ENCODE data around the gene CMSS1.
A peak's percentile ranks its signal among the peaks of the same experiment; 100 is the strongest.

Gene CMSS1

DNA sequence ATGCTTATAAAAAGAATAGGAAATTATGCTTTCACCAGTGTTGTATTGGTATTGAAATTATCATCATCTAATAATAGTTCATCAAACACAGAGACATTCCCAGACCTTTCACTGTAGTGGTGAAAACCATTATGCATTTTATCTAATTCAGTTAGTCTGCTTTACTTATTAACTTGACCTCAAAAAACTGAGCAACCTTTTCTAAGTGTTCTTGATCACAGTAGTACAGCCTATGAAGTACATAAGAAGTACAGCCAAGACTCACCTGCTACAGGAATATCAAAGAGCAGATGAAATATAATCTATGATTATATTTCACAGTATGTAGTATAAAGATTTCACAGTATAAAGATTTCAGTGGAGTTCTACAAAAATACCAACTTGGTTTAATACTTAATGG lies 221.4 kb downstream of the CMSS1 start:
- TF ChIP-seq, protein P1, sequence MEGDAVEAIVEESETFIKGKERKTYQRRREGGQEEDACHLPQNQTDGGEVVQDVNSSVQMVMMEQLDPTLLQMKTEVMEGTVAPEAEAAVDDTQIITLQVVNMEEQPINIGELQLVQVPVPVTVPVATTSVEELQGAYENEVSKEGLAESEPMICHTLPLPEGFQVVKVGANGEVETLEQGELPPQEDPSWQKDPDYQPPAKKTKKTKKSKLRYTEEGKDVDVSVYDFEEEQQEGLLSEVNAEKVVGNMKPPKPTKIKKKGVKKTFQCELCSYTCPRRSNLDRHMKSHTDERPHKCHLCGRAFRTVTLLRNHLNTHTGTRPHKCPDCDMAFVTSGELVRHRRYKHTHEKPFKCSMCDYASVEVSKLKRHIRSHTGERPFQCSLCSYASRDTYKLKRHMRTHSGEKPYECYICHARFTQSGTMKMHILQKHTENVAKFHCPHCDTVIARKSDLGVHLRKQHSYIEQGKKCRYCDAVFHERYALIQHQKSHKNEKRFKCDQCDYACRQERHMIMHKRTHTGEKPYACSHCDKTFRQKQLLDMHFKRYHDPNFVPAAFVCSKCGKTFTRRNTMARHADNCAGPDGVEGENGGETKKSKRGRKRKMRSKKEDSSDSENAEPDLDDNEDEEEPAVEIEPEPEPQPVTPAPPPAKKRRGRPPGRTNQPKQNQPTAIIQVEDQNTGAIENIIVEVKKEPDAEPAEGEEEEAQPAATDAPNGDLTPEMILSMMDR (IDR thresholded peaks at IDR 0.05; ENCODE audit: control extremely low read depth, extremely low read depth, low read depth, missing control alignments) = no peak
- POLR2A ChIA-PET = no interaction called here
- no peak for DNase-seq (ENCODE audit: extremely low spot score)
- CTCF ChIA-PET = interaction anchor here (0.9 to 2.0 kb wide), 3 partner anchors 10 to 30 kb away, joined by 3 to 7 read pairs (median 5); no protein-coding TSS in a partner anchor

DNA sequence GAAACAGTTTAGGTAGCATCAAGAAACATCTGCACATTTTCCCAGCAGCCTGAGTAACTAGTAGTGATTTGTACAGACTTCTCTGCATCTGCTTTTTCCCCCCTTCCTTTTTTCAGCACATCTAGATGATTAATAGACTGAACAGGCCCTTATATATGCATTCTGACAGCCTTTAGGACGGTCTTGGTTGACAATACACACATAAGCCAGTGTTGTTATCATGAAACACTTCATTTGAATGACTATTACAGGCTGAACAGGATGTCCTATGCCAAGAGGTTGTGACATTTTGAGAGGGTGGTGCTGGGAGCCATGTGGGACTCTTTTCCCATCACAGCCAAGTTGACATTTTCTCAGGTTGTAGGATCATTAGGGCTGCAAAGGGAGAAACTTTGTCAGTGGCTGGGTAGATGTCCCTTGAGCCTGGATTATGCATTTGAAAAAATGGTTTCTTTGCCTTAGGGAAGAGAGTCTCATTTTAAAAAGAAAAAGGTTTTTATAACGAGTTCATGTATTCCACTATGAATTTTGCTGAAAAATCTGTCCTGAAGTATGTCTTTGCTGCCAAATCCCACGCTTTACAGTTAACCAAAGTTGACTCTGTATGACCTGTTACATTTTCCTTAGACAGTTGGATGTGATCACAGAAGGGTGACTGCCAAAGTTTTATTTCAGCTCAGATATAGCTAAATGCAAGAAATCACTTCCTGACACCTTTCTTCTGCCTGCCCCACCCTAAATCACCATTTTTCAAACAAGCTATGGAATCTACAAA lies 223.0 kb downstream of the CMSS1 start:
- POLR2A ChIA-PET = no interaction called here
- DNase-seq (ENCODE audit: extremely low spot score) = no peak
- CTCF ChIA-PET = interaction anchor here (0.9 kb wide), 1 partner anchor 221 kb away, joined by 3 read pairs; the partner anchor contains the start of gene TBC1D23
- TF ChIP-seq, protein P1 (IDR thresholded peaks at IDR 0.05; ENCODE audit: control extremely low read depth, extremely low read depth, low read depth, missing control alignments) = no peak

DNA sequence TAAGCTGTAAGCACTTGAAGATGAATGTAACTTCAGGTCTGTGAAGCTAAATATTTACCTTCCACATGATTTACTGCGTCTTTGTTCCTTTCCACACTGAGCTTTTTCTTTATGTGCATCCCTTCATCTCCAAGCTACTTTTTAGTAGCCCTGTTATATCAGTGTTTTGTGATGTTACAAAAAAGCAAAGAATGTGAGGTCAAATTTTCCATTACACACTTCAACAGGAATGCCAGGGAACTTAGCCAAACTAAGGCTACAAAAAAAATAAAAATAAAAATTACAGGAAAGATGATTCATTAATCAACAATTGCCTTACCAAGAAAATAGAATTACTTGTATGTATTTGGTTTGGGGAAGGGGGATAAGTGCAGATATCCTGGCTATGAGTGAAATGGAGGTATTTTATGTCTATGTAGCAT lies 223.7 kb downstream of the CMSS1 start:
- DNase-seq (ENCODE audit: extremely low spot score) = no peak
- CTCF ChIA-PET = interaction anchor here (0.9 to 1.0 kb wide), 2 partner anchors 13 to 220 kb away, joined by 3 read pairs; partner anchors contain the start of gene TBC1D23
- TF ChIP-seq, protein P1 (IDR thresholded peaks at IDR 0.05; ENCODE audit: control extremely low read depth, extremely low read depth, low read depth, missing control alignments) = no peak
- POLR2A ChIA-PET = no interaction called here

DNA sequence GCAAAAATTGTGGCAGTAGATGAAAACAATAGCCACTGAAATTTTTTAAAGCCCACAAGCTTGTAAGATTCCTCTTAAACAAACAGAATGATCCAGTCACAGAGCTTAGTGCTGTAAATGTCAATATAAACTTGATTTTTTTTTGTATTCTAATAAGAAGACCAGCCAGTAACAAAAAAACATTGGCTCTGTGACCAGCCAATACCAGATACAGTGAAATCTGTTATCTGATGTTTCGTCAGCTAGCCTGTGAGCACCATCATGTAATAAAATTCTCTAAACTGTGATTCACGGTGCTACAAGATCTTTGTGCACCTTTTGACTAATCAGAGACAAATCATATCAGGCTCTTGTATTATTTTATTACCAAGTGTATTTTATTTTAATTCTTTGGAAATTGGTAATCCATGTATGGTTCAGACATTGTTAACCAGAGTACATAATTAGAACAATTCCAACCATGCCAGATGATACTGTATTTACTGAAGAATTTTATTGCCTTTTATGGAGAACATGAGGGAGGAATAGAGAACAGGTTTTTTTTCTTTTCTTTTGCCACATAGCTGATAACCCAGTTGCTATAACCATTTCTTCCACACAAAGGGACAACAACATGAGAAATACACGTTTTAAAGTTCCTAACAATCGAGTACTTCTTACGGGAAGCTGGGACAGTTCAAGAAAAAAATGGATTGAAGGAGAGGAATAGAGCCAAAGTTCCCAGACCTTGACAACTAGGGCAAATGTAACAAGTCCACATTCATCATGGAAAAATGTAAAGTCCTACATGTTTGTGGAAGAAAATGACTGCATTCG lies 224.7 kb downstream of the CMSS1 start:
- TF ChIP-seq, protein P1 (IDR thresholded peaks at IDR 0.05; ENCODE audit: control extremely low read depth, extremely low read depth, low read depth, missing control alignments) = no peak
- no peak for DNase-seq (ENCODE audit: extremely low spot score)
- ChIA-PET POLR2A (no interaction called here), CTCF (interaction anchor here (1.0 to 6.3 kb wide), 4 partner anchors 12 to 39 kb away, joined by 3 to 22 read pairs (median 3); no protein-coding TSS in a partner anchor)

DNA sequence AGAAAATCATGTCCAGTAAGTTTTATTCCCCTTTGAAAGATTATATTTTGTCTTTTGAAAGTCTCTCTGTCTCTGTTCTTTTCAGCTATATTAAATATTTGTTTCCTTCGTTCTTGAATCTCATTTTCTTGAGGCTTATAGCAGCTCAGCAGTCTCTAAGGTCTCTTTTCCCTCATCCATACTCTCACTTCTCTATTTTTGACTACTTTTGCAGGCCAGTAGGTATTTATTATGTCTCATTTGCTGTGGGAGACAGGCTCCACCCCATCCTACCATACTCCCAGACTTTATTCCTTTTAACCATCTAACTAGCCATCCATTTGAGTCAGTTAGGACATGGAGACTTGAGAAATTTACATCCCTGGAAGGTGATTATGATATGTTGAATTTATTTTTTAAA lies 225.6 kb downstream of the CMSS1 start:
- POLR2A ChIA-PET = no interaction called here
- no peak for DNase-seq (ENCODE audit: extremely low spot score)
- CTCF ChIA-PET = interaction anchor here (1.1 to 6.3 kb wide), 3 partner anchors 22 to 40 kb away, joined by 3 to 22 read pairs (median 3); no protein-coding TSS in a partner anchor
- TF ChIP-seq, protein P1 (IDR thresholded peaks at IDR 0.05; ENCODE audit: control extremely low read depth, extremely low read depth, low read depth, missing control alignments) = no peak

DNA sequence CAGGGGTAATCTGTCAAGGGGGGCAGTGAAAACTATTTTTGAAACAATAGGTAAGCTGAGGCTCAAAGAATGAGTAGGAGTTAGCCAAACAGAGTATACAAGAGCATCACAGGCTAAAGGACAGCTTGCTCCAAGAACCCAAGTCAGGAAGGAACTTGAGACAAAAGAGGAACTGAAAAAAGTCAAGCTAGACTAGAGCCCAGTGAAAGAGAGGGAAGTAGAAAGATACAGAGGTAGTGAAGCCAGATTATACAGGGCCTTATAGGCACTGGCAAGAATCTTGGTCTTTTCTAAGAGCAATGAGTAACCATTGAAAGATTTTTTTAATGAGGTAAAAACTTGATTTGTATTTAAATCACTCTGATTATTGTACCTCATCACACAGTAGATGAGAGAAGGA lies 226.7 kb downstream of the CMSS1 start:
- TF ChIP-seq, protein P1 (IDR thresholded peaks at IDR 0.05; ENCODE audit: control extremely low read depth, extremely low read depth, low read depth, missing control alignments) = no peak
- ChIA-PET POLR2A (no interaction called here), CTCF (interaction anchor here (0.9 to 6.3 kb wide), 9 partner anchors 14 to 213 kb away, joined by 3 to 22 read pairs (median 4); no protein-coding TSS in a partner anchor)
- peak; percentile 58 for DNase-seq (ENCODE audit: extremely low spot score)
